HepG2 (cell line): ENCODE data around the gene RRM2. TPM values are rescaled to one million over a fixed set of nuclear protein-coding genes. Genes with fewer than 3 reads are reported as not detected.
A peak's percentile ranks its signal among the peaks of the same experiment; 100 is the strongest.

Experiments used
- CBFB ChIP-seq: sonication (generic); formaldehyde crosslinking; IDR thresholded peaks from 2 replicates; pipeline ENCODE4 v1.4.0; 2020; ENCODE audit warnings: missing genetic modification reagents
- HCFC1 ChIP-seq: fragments of 150-350 bp; IDR thresholded peaks from 2 replicates; pipeline ENCODE4 v1.6.1; 2014; ENCODE audit warnings: low read depth, low read length
- HMGXB4 ChIP-seq, 2 experiments: sonication (generic) in 1 of 2; formaldehyde crosslinking in 1 of 2; IDR thresholded peaks; 2 replicates each; pipeline versions ENCODE4 v1.4.0 to v1.6.1; 2018 to 2020; ENCODE audit warnings: missing genetic modification reagents in 2 of 2, borderline replicate concordance in 1 of 2, low read depth in 1 of 2, mild to moderate bottlenecking in 1 of 2, missing biosample characterization in 1 of 2
- KAT7 ChIP-seq: IDR thresholded peaks from 2 replicates; pipeline ENCODE4 v1.6.1; 2018; ENCODE audit warnings: borderline replicate concordance, missing compliant biosample characterization
- MAFG ChIP-seq: sonication (generic); formaldehyde crosslinking; IDR thresholded peaks from 2 replicates; pipeline ENCODE4 v1.5.1; 2020; ENCODE audit warnings: mild to moderate bottlenecking, missing genetic modification reagents
- MTF2 ChIP-seq: sonication (generic); formaldehyde crosslinking; IDR thresholded peaks from 2 replicates; pipeline ENCODE4 v1.5.0; 2020; ENCODE audit warnings: missing genetic modification reagents, borderline replicate concordance
- MYC ChIP-seq: sonication (generic); formaldehyde crosslinking; IDR thresholded peaks from 2 replicates; pipeline ENCODE4 v1.9.0; 2021; ENCODE audit warnings: missing genetic modification reagents, borderline replicate concordance
- RFX1 ChIP-seq: fragments of 450-650 bp; IDR thresholded peaks from 2 replicates; pipeline ENCODE4 v1.6.1; 2017
- SALL1 ChIP-seq: sonication (generic); formaldehyde crosslinking; IDR thresholded peaks from 2 replicates; pipeline ENCODE4 v1.8.0; 2022; ENCODE audit warnings: mild to moderate bottlenecking, missing genetic modification reagents
- SMARCC2 ChIP-seq: fragments of 450-650 bp; IDR thresholded peaks from 2 replicates; pipeline ENCODE4 v1.6.1; 2017; ENCODE audit warnings: antibody characterized with exemption, mild to moderate bottlenecking
- TRIM24 ChIP-seq: sonication (generic); formaldehyde crosslinking; IDR thresholded peaks from 2 replicates; pipeline ENCODE4 v1.8.0; 2022; ENCODE audit warnings: mild to moderate bottlenecking, missing genetic modification reagents
- ZNF121 ChIP-seq: sonication (generic); formaldehyde crosslinking; IDR thresholded peaks from 2 replicates; pipeline ENCODE4 v1.5.0; 2020; ENCODE audit warnings: mild to moderate bottlenecking, missing genetic modification reagents
- ZNF24 ChIP-seq: fragments of 450-650 bp; IDR thresholded peaks from 2 replicates; pipeline ENCODE4 v1.6.1; 2017; ENCODE audit warnings: antibody characterized with exemption, mild to moderate bottlenecking
- ZNF296 ChIP-seq: sonication (generic); formaldehyde crosslinking; conservative IDR thresholded peaks from 2 replicates; pipeline ENCODE4 v1.5.0; 2020; ENCODE audit warnings: mild to moderate bottlenecking, missing genetic modification reagents
- ZNF329 ChIP-seq: sonication (generic); formaldehyde crosslinking; IDR thresholded peaks from 2 replicates; pipeline ENCODE4 v1.9.0; 2021; ENCODE audit warnings: low read depth, mild to moderate bottlenecking, missing genetic modification reagents
- ZNF354B ChIP-seq: sonication (generic); formaldehyde crosslinking; IDR thresholded peaks from 2 replicates; pipeline ENCODE4 v1.8.0; 2022; ENCODE audit warnings: mild to moderate bottlenecking, missing genetic modification reagents
- ZNF451 ChIP-seq: sonication (generic); formaldehyde crosslinking; IDR thresholded peaks from 2 replicates; pipeline ENCODE4 v1.5.0; 2020; ENCODE audit warnings: mild to moderate bottlenecking, missing genetic modification reagents
- ZNF460 ChIP-seq: sonication (generic); formaldehyde crosslinking; IDR thresholded peaks from 2 replicates; pipeline ENCODE4 v1.5.1; 2020; ENCODE audit warnings: missing genetic modification reagents, mild to moderate bottlenecking, borderline replicate concordance
- ZNF558 ChIP-seq: sonication (generic); formaldehyde crosslinking; IDR thresholded peaks from 2 replicates; pipeline ENCODE4 v1.9.0; 2022; ENCODE audit warnings: mild to moderate bottlenecking, missing genetic modification reagents, borderline replicate concordance
- ZNF709 ChIP-seq: sonication (generic); formaldehyde crosslinking; IDR thresholded peaks from 2 replicates; pipeline ENCODE4 v1.5.0; 2020; ENCODE audit warnings: mild to moderate bottlenecking, missing genetic modification reagents
- ZNF724P ChIP-seq: sonication (generic); formaldehyde crosslinking; IDR thresholded peaks from 2 replicates; pipeline ENCODE4 v1.8.0; 2022; ENCODE audit warnings: missing genetic modification reagents, borderline replicate concordance
- ZNF737 ChIP-seq: sonication (generic); formaldehyde crosslinking; IDR thresholded peaks from 2 replicates; pipeline ENCODE4 v1.5.0; 2020; ENCODE audit warnings: missing genetic modification reagents, mild to moderate bottlenecking, borderline replicate concordance
- ZNF772 ChIP-seq: sonication (generic); formaldehyde crosslinking; IDR thresholded peaks from 2 replicates; pipeline ENCODE4 v1.5.0; 2020; ENCODE audit warnings: mild to moderate bottlenecking, missing genetic modification reagents
- ZNF891 ChIP-seq: sonication (generic); formaldehyde crosslinking; IDR thresholded peaks from 2 replicates; pipeline ENCODE4 v1.5.0; 2020; ENCODE audit warnings: mild to moderate bottlenecking, missing genetic modification reagents
- polyA plus RNA-seq, 8 experiments: library from polyadenylated mRNA; depleted of rRNA in 3 of 8; stranded (reverse) in 7 of 8; unstranded in 1 of 8; fragments of >200 nt; fragmentation: Illumina TruSeq in 4 of 8; extraction: Trizol in 4 of 8; gene quantifications; 2 replicates each; pipeline versions ENCODE4 v1.2.1 to v1.2.3, GENCODE V29; 2011 to 2016; ENCODE audit warnings: low read depth in 4 of 8, missing spikeins in 1 of 8, mixed read lengths in 1 of 8; ENCODE audit not compliant: insufficient read depth in 1 of 8
- total RNA-seq, 5 experiments: library from RNA; depleted of rRNA; stranded (reverse); fragments of >200 nt; fragmentation: Illumina TruSeq; extraction: Trizol; gene quantifications; 2 replicates each; pipeline ENCODE4 v1.2.3, GENCODE V29; 2016; ENCODE audit warnings: low read depth in 1 of 5
- TF ChIP-seq, protein P1 (sequence below): sonication (generic); formaldehyde crosslinking; IDR thresholded peaks from 2 replicates; pipeline ENCODE4 v1.4.0; 2020; ENCODE audit warnings: mild to moderate bottlenecking, low read depth, missing genetic modification reagents
- TF ChIP-seq, protein P2 (sequence below): sonication (generic); formaldehyde crosslinking; conservative IDR thresholded peaks from 2 replicates; pipeline ENCODE4 v1.4.0; 2020; ENCODE audit warnings: mild to moderate bottlenecking, missing genetic modification reagents, moderate library complexity
- TF ChIP-seq, protein P3 (sequence below): sonication (generic); formaldehyde crosslinking; IDR thresholded peaks from 2 replicates; pipeline ENCODE4 v1.4.0; 2020; ENCODE audit warnings: missing genetic modification reagents, borderline replicate concordance

RRM2 gene
- total and polyA plus RNA-seq, 2 of the 13 experiments (the other 11 are each of a cell fraction or from before 2014, with no cell fraction given) = 31.3 to 150 TPM

DNA sequence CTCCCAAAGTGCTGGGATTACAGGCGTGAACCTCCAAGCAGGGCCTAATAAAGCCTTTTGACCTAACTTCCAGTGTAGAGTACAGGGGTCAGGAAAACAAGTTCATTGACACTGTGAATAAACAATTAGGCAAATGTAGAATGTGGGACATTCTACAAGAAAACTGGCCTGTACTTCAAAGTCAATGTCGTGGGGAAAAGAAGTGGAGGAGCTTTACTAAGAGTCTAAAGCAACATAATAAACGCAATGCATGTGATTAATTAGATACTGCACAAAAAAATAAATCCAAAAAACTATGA, 3.6 kb upstream of the RRM2 start (continued):
- TF ChIP-seq, protein P1, sequence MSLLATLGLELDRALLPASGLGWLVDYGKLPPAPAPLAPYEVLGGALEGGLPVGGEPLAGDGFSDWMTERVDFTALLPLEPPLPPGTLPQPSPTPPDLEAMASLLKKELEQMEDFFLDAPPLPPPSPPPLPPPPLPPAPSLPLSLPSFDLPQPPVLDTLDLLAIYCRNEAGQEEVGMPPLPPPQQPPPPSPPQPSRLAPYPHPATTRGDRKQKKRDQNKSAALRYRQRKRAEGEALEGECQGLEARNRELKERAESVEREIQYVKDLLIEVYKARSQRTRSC (CRISPR knock-in tag) = no peak
- no peak for TF ChIP-seq ZNF24
- TF ChIP-seq ZNF772 (CRISPR knock-in tag) = no peak
- TF ChIP-seq MYC (CRISPR knock-in tag) = no peak
- TF ChIP-seq CBFB (CRISPR knock-in tag) = no peak
- no peak for TF ChIP-seq SMARCC2
- TF ChIP-seq, protein P2, sequence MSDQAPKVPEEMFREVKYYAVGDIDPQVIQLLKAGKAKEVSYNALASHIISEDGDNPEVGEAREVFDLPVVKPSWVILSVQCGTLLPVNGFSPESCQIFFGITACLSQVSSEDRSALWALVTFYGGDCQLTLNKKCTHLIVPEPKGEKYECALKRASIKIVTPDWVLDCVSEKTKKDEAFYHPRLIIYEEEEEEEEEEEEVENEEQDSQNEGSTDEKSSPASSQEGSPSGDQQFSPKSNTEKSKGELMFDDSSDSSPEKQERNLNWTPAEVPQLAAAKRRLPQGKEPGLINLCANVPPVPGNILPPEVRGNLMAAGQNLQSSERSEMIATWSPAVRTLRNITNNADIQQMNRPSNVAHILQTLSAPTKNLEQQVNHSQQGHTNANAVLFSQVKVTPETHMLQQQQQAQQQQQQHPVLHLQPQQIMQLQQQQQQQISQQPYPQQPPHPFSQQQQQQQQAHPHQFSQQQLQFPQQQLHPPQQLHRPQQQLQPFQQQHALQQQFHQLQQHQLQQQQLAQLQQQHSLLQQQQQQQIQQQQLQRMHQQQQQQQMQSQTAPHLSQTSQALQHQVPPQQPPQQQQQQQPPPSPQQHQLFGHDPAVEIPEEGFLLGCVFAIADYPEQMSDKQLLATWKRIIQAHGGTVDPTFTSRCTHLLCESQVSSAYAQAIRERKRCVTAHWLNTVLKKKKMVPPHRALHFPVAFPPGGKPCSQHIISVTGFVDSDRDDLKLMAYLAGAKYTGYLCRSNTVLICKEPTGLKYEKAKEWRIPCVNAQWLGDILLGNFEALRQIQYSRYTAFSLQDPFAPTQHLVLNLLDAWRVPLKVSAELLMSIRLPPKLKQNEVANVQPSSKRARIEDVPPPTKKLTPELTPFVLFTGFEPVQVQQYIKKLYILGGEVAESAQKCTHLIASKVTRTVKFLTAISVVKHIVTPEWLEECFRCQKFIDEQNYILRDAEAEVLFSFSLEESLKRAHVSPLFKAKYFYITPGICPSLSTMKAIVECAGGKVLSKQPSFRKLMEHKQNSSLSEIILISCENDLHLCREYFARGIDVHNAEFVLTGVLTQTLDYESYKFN = peak; percentile 40; the same call in 1 of the 2 replicates
- TF ChIP-seq HCFC1 = no peak
- no peak for TF ChIP-seq ZNF329
- no peak for TF ChIP-seq ZNF709 (CRISPR knock-in tag)
- TF ChIP-seq ZNF891 = no peak
- no peak for TF ChIP-seq ZNF737 (CRISPR knock-in tag)
- no peak for TF ChIP-seq ZNF558
- TF ChIP-seq ZNF296 = no peak
- no peak for TF ChIP-seq ZNF354B (CRISPR knock-in tag)
- TF ChIP-seq KAT7 (CRISPR knock-in tag) = no peak
- TF ChIP-seq ZNF724P (CRISPR knock-in tag) = no peak
- no peak for TF ChIP-seq ZNF460
- no peak for TF ChIP-seq ZNF451 (CRISPR knock-in tag)
- no peak for TF ChIP-seq TRIM24
- no peak for TF ChIP-seq ZNF121
- TF ChIP-seq HMGXB4 (CRISPR knock-in tag; IDR thresholded peaks at IDR 0.05; ENCODE audit: borderline replicate concordance in 1 of 2, low read depth in 1 of 2) = no peak
- peak; percentile 39 for TF ChIP-seq SALL1
- no peak for TF ChIP-seq MTF2 (CRISPR knock-in tag)
- TF ChIP-seq RFX1 = no peak
- no peak for TF ChIP-seq MAFG (CRISPR knock-in tag)
- TF ChIP-seq, protein P3, sequence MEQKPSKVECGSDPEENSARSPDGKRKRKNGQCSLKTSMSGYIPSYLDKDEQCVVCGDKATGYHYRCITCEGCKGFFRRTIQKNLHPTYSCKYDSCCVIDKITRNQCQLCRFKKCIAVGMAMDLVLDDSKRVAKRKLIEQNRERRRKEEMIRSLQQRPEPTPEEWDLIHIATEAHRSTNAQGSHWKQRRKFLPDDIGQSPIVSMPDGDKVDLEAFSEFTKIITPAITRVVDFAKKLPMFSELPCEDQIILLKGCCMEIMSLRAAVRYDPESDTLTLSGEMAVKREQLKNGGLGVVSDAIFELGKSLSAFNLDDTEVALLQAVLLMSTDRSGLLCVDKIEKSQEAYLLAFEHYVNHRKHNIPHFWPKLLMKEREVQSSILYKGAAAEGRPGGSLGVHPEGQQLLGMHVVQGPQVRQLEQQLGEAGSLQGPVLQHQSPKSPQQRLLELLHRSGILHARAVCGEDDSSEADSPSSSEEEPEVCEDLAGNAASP (CRISPR knock-in tag) = peak; percentile 77; the same call in 1 of the 2 replicates
